ENCODE results near the gene PRKG1.

PRKG1 gene

DNA sequence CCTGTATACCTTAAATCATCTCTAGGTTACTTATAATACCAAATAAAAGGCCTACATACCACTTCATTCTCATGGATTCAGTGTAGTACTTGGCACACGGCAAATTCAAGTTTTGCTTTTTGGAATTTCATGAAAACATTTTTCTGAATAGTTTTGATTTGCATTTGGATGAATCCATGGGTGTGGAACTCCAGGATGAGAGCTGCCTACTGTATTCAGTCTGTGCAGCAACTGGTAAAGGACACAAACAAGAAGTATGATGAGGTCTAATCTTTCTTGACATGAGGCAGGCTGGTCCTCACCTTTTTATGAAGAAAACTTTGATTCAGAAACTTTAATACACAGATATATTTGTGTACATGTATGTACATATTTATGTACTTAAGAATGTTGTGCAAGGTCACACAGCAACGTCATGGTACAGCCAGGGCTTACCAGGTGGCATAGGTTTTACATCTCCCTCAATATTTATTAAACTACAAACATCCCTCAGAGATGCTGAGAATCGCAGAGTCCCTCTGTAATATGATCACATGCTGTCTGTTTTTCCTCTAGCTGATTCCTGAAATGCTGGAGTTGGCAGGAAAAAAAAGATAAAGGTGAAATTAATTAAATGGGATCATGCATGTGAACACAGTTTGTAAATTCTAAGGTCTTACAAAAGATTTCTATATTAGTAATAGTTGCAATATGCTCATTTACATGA, 239.6 kb downstream of the PRKG1 start:
- Histone ChIP-seq H3K9ac (ENCODE audit: low read depth, low read length) (no peak overlapping the region), H2AFZ (ENCODE audit: low read depth, low read length) (no peak overlapping the region), H3K79me2 (ENCODE audit: insufficient read depth, low read length) (no peaks in the 10 kb centered on the region), H3K4me1 (ENCODE audit: insufficient read depth, low read length) (no peaks in the 10 kb centered on the region), H3K27ac (ENCODE audit: low read length) (no peak overlapping the region), H4K20me1 (ENCODE audit: insufficient read depth, low read length) (no peaks in the 10 kb centered on the region), H3K9me3 (ENCODE audit: insufficient read depth, low read length, severe bottlenecking) (no peaks in the 10 kb centered on the region), H3K27me3 (ENCODE audit: insufficient read depth, low read length, poor library complexity) (no peaks in the 10 kb centered on the region), H3K4me3 (ENCODE audit: low read depth in 1 of 2, low read length in 2 of 2) (no peak overlapping the region), H3K4me2 (ENCODE audit: insufficient read depth, low read length) (no peak overlapping the region), H3K36me3 (ENCODE audit: insufficient read depth, low read length) (no peaks in the 10 kb centered on the region)
- no peak for ATAC-seq (ENCODE audit: insufficient read depth, low read depth)
- TF ChIP-seq, protein P1, sequence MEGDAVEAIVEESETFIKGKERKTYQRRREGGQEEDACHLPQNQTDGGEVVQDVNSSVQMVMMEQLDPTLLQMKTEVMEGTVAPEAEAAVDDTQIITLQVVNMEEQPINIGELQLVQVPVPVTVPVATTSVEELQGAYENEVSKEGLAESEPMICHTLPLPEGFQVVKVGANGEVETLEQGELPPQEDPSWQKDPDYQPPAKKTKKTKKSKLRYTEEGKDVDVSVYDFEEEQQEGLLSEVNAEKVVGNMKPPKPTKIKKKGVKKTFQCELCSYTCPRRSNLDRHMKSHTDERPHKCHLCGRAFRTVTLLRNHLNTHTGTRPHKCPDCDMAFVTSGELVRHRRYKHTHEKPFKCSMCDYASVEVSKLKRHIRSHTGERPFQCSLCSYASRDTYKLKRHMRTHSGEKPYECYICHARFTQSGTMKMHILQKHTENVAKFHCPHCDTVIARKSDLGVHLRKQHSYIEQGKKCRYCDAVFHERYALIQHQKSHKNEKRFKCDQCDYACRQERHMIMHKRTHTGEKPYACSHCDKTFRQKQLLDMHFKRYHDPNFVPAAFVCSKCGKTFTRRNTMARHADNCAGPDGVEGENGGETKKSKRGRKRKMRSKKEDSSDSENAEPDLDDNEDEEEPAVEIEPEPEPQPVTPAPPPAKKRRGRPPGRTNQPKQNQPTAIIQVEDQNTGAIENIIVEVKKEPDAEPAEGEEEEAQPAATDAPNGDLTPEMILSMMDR (IDR thresholded peaks at IDR 0.05; ENCODE audit: borderline replicate concordance, extremely low read depth, low read length, poor library complexity, severe bottlenecking): no peak
- no peak for TF ChIP-seq EZH2 (IDR thresholded peaks at IDR 0.05; ENCODE audit: borderline replicate concordance, low read depth, low read length, severe bottlenecking)
- no peak for DNase-seq

DNA sequence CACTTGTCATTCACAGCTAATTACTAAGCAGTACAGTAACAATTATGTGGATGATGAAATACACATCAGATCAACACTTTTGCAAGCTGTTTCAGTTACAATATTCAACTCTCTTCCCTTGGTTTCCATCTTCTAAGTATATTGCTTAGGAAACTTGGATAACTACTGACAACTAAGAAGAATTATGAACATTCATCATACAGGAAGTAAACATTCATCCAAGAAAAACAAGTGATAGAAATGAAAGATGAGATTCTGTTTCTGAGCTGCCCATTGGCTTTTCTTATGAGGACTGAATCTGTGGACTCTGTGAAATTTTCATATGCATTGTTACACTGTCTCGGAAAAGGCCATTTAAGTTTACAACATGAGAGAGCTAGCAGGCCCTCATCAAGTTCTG, 240.2 kb downstream of the PRKG1 start:
- Histone ChIP-seq H3K9ac (ENCODE audit: low read depth, low read length) (no peak overlapping the region), H3K79me2 (ENCODE audit: insufficient read depth, low read length) (no peaks in the 10 kb centered on the region), H3K4me3 (ENCODE audit: low read depth in 1 of 2, low read length in 2 of 2) (no peak overlapping the region), H3K4me2 (ENCODE audit: insufficient read depth, low read length) (no peak overlapping the region), H3K9me3 (ENCODE audit: insufficient read depth, low read length, severe bottlenecking) (no peaks in the 10 kb centered on the region), H3K36me3 (ENCODE audit: insufficient read depth, low read length) (no peaks in the 10 kb centered on the region), H2AFZ (ENCODE audit: low read depth, low read length) (no peak overlapping the region), H3K27me3 (ENCODE audit: insufficient read depth, low read length, poor library complexity) (no peaks in the 10 kb centered on the region), H3K27ac (ENCODE audit: low read length) (no peak overlapping the region), H4K20me1 (ENCODE audit: insufficient read depth, low read length) (no peaks in the 10 kb centered on the region), H3K4me1 (ENCODE audit: insufficient read depth, low read length) (no peaks in the 10 kb centered on the region)
- ATAC-seq (ENCODE audit: insufficient read depth, low read depth) (no peak), DNase-seq (no peak)
- no peak for TF ChIP-seq EZH2 (IDR thresholded peaks at IDR 0.05; ENCODE audit: borderline replicate concordance, low read depth, low read length, severe bottlenecking)

DNA sequence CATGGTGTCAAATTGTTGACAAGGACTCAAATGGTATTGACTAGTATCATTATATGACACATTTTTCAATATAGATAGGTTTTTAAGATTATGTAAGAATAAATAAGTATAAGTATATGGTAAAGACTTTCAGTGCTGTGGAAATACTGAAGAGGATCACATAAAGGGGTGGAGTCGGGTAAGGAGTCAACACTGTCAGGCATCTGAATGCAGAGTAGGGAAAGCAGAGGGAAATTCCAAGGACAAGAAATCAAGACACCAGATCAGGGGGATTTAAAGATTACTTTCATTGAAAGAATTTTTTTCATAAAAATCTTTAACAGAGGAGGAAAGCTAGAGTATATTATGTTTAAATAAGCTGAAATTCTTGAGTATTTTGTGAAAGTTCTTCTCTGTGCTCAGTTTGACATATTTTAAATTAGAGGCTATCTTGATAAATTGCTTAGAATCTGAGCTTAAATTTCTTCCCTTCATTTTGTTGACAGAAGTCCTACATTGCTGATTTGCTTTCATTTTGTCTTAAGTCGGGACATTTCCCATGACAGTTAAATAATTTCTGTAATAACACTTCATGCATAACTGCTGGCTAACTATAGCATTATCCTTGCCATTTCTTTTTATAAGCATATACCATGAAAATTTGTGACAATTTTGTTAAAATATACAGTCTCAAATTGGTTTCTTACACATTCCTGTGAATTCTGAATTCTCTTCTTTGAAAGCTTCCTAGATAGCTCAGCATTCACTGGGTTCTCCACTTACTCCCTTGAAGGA, 244.3 kb downstream of the PRKG1 start:
- Histone ChIP-seq H3K79me2 (ENCODE audit: insufficient read depth, low read length) (no peaks in the 10 kb centered on the region), H4K20me1 (ENCODE audit: insufficient read depth, low read length) (no peaks in the 10 kb centered on the region), H2AFZ (ENCODE audit: low read depth, low read length) (no peak overlapping the region), H3K4me3 (ENCODE audit: low read depth in 1 of 2, low read length in 2 of 2) (no peak overlapping the region), H3K27ac (ENCODE audit: low read length) (no peak overlapping the region), H3K27me3 (ENCODE audit: insufficient read depth, low read length, poor library complexity) (no peaks in the 10 kb centered on the region), H3K36me3 (ENCODE audit: insufficient read depth, low read length) (no peaks in the 10 kb centered on the region), H3K9ac (ENCODE audit: low read depth, low read length) (no peak overlapping the region), H3K9me3 (ENCODE audit: insufficient read depth, low read length, severe bottlenecking) (no peaks in the 10 kb centered on the region), H3K4me2 (ENCODE audit: insufficient read depth, low read length) (no peak overlapping the region), H3K4me1 (ENCODE audit: insufficient read depth, low read length) (no peaks in the 10 kb centered on the region)
- TF ChIP-seq, protein P1 (IDR thresholded peaks at IDR 0.05; ENCODE audit: borderline replicate concordance, extremely low read depth, low read length, poor library complexity, severe bottlenecking): no peak
- TF ChIP-seq EZH2 (IDR thresholded peaks at IDR 0.05; ENCODE audit: borderline replicate concordance, low read depth, low read length, severe bottlenecking): no peak
- DNase-seq (no peak), ATAC-seq (ENCODE audit: insufficient read depth, low read depth) (no peak)

DNA sequence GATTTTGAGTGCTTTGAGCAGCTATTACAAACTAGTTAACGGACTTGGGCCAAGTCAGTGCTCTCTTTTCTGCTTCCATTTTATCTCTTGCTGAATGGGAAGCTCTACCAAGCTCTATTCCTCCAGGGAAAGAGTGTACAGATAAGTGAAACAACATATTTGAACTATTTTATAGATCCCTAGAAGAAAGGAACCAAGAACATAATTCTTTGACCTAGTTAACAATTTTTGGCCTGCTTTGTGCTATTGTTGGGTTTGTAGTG, 244.8 kb downstream of the PRKG1 start:
- H3K27ac ChIP-seq (ENCODE audit: low read length): no peak overlapping the region
- TF ChIP-seq, protein P1 (IDR thresholded peaks at IDR 0.05; ENCODE audit: borderline replicate concordance, extremely low read depth, low read length, poor library complexity, severe bottlenecking): no peak
- no peak for TF ChIP-seq EZH2 (IDR thresholded peaks at IDR 0.05; ENCODE audit: borderline replicate concordance, low read depth, low read length, severe bottlenecking)
- no peaks in the 10 kb centered on the region for H3K4me1 ChIP-seq (ENCODE audit: insufficient read depth, low read length)

More for the DNA sequence above, 244.8 kb downstream of the PRKG1 start:
- Histone ChIP-seq H3K9me3 (ENCODE audit: insufficient read depth, low read length, severe bottlenecking) (no peaks in the 10 kb centered on the region), H3K27me3 (ENCODE audit: insufficient read depth, low read length, poor library complexity) (no peaks in the 10 kb centered on the region), H3K79me2 (ENCODE audit: insufficient read depth, low read length) (no peaks in the 10 kb centered on the region), H4K20me1 (ENCODE audit: insufficient read depth, low read length) (no peaks in the 10 kb centered on the region), H3K4me2 (ENCODE audit: insufficient read depth, low read length) (no peak overlapping the region), H3K4me3 (ENCODE audit: low read depth in 1 of 2, low read length in 2 of 2) (no peak overlapping the region), H3K36me3 (ENCODE audit: insufficient read depth, low read length) (no peaks in the 10 kb centered on the region), H3K9ac (ENCODE audit: low read depth, low read length) (no peak overlapping the region), H2AFZ (ENCODE audit: low read depth, low read length) (no peak overlapping the region)
- ATAC-seq (ENCODE audit: insufficient read depth, low read depth): no peak
- DNase-seq: no peak
